ENCODE measurements around the gene ADAP1. TPM values are rescaled to one million over a fixed set of nuclear protein-coding genes. Genes with fewer than 3 reads are reported as not detected.

The ADAP1 gene
- total and polyA plus RNA-seq, 2 of the 8 experiments (the other 6 are each of a cell fraction or from before 2014, with no cell fraction given), result 5.8 to 6.1 TPM

DNA sequence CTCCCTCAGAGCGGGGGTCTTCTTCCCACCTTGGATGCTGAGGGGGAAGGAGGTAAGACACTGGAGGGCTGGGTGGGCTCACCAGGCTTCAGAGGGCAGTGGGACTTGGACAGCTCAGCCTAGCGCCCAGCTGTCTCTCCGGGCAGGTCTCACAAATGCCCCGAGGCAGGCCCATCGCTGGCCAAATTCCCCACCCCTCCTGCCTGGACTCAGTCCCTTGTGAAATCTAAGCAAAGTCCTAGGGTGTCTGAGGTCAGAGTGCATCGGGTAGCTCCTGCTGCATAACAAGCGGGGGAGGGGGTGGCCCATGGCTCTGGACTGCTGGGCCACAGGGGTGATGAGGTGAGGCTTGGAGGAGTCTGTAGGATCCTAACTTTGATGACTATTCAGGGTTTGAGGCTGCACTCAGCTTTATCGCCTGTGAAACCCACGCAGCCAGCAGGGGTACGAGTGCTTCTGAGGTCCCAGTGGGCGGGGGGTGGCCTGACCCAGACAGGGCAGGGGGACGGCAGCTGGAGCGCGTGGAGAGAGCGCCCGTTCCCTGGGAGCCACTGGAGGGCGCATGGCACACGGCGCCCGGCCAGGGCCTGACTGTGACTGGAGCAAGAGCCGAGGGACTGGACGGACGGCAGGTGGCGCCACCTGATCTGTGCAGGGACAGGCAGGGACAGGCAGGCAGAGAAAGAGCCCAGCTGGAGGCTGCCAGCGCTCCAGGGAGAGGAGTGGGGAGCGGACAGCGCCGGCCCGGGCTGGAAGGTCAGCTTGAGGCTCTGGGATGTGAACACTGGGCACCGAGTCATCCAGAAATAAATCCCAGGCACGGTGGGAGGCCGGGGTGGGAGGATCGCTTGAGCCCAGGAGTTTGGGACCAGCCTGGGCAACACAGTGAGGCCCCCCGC lies 38.5 kb upstream of the ADAP1 start (continued):
- TF ChIP-seq CEBPB (IDR thresholded peaks at IDR 0.05; ENCODE audit: low read depth, low read length) (peak; percentile 34; the same call in 1 of the 2 replicates), SIN3A (conservative IDR thresholded peaks at IDR 0.05 in 1 of 2, IDR thresholded peaks at IDR 0.05 in 1 of 2; ENCODE audit: low read depth in 1 of 2, low read length in 2 of 2) (peak; percentile 71 to 90; a peak in 2 of 4 replicates), SAP30 (IDR thresholded peaks at IDR 0.05; ENCODE audit: insufficient read depth, insufficient replicate concordance, low read length) (no peak), RNF2 (IDR thresholded peaks at IDR 0.05; ENCODE audit: borderline replicate concordance, low read depth, low read length, missing control alignments, poor library complexity, severe bottlenecking) (no peak), JUND (IDR thresholded peaks at IDR 0.05; ENCODE audit: low read length) (peak; percentile 54; the same call in 1 of the 2 replicates), POLR2AphosphoS5 (IDR thresholded peaks at IDR 0.05; ENCODE audit: low read depth, low read length) (peak; percentile 51; the same call in 1 of the 2 replicates), ASH2L (IDR thresholded peaks at IDR 0.05; ENCODE audit: low read length) (no peak), EZH2 (IDR thresholded peaks at IDR 0.05; ENCODE audit: low read depth, low read length, severe bottlenecking) (no peak), TCF12 (IDR thresholded peaks at IDR 0.05; ENCODE audit: low read depth, low read length) (no peak), SP4 (IDR thresholded peaks at IDR 0.05; ENCODE audit: low read length) (no peak), TAF1 (IDR thresholded peaks at IDR 0.05; ENCODE audit: low read depth, low read length) (no peak), CBX5 (IDR thresholded peaks at IDR 0.05; ENCODE audit: low read depth, low read length) (no peak), KDM1A (IDR thresholded peaks at IDR 0.05; ENCODE audit: borderline replicate concordance, low read length) (peak; percentile 76; the same call in 1 of the 2 replicates), ZNF274 (IDR thresholded peaks at IDR 0.05; ENCODE audit: borderline replicate concordance, extremely low read depth, low read length) (no peak), POLR2A (IDR thresholded peaks at IDR 0.05; ENCODE audit: control extremely low read depth in 1 of 2, low read depth in 2 of 2, low read length in 2 of 2) (no peak), BCL11A (IDR thresholded peaks at IDR 0.05; ENCODE audit: low read depth in 2 of 2, low read length in 2 of 2) (no peak), SP1 (IDR thresholded peaks at IDR 0.05; ENCODE audit: low read depth, low read length) (no peak), RXRA (IDR thresholded peaks at IDR 0.05; ENCODE audit: insufficient read depth, low read depth, low read length) (no peak), MAFK (IDR thresholded peaks at IDR 0.05; ENCODE audit: low read depth, low read length) (no peak), EP300 (IDR thresholded peaks at IDR 0.05; ENCODE audit: borderline replicate concordance in 1 of 2, low read depth in 2 of 2, low read length in 2 of 2) (0 out of 3 replicates have a peak, but pooled peaks of 1 of the 2 experiments have one; percentile 42), CTBP2 (IDR thresholded peaks at IDR 0.05; ENCODE audit: borderline replicate concordance, insufficient read depth, insufficient read length, low read length) (no peak)
- TF ChIP-seq, protein P1, sequence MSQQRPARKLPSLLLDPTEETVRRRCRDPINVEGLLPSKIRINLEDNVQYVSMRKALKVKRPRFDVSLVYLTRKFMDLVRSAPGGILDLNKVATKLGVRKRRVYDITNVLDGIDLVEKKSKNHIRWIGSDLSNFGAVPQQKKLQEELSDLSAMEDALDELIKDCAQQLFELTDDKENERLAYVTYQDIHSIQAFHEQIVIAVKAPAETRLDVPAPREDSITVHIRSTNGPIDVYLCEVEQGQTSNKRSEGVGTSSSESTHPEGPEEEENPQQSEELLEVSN (IDR thresholded peaks at IDR 0.05), result peak; percentile 30; the same call in 1 of the 2 replicates
